GM18502 (cell line): ENCODE results near the gene PCDH15.
"Not testable (repeated sequence)": the region's sequence is repeated elsewhere in the genome, so short reads cannot be mapped to it uniquely, and the experiment has no call there.

ENCODE experiments used
- ATAC-seq: cut with Tn5 transposase; IDR thresholded peaks from one replicate; pipeline ENCODE4 v1.9.1; 2021; ENCODE audit warnings: mild to moderate bottlenecking; ENCODE audit not compliant: unreplicated experiment, poor library complexity

Gene PCDH15

DNA sequence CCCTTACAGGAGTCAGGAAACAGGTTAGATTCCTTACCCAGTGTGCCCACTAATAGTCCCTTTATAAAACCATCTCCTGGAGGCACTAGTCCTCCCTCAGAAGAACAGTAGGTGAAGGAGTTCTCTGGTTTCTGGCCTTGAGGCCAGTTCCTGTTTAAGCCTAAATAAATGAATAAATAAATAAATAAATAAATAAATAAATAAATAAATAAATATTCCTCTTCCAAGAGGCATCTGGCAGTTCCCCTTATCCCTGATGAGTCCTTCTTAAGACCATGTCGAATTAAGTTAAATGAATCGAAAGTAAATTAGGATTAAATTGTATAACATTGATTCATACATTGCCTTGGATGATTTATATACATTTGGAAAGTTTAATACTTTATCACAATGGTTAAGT lies 223.3 kb downstream of the PCDH15 start:
- no peak for ATAC-seq

DNA sequence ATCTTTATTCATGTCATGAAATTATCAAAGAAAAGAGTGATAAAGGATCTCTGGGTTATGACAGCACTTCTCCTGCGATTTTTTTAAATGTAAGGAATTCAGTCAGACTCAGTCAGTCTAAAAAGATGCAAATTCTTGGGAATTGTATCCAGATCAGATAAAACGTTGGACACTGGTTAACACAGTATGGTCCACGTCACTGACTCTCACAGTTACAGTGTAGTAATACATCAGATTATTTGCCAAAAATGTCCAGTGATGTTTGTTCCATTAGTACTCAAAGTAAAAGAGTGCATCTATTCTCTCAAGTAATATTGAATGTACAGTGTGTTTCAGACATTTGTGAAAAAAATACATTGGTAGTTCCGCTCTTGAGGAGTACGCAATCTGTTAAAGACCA lies 224.5 kb downstream of the PCDH15 start:
- ATAC-seq = no peak

DNA sequence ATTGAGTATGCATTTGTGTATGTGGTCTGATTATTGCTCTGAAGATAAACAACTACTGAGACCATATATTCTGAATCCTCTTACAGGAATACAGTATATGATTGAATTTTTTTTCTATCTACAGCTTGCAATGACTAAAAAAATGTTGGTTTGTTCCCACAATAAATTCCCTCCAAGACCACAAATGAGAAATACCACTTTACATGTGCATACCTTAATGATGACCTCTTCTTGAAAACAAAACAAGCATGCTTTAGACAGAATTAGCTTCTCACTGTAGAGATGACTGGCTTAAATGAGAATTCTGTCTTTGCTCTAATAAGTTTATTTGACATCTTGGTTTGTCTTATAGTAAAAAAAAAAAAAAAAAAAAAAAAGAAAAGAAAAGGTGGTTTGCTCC lies 241.5 kb downstream of the PCDH15 start:
- ATAC-seq = no peak

DNA sequence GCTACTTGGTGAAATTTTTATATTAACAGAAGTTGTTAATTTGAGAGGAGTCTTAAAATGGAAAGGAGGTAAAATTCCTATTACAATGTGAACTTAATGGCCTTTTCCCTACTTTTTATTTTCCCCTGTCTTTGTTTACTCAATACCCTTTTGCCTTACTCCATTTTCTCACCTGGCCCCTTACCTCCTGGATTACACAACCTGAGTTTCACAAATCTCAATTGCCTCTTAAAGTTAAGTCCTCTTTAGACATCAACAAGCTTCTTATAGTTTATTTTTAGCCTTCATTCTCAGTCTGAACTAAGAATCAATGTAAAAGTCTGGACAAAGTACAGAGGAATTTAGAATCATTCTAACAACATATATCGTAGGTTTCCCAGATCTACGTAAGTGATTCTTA lies 247.0 kb downstream of the PCDH15 start:
- ATAC-seq = no peak

DNA sequence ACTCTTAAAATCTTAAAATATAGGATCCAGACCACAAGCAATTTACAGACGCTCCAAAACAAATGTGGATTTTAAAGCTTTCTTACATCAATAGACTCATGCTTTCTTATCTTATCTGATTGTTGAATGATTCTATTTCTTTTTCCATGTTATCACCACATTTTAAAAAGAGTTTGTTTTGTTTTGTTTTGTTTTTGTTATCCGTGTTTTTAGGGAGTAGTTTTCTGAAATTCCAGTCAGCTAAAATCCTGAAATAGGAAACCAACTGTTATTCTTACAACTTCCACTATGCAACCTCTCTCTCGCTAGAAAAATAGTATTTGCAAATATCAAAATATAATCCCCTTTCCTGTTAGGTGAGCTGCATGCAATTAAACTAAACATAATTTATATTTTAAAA lies 251.0 kb downstream of the PCDH15 start:
- ATAC-seq = no peak

DNA sequence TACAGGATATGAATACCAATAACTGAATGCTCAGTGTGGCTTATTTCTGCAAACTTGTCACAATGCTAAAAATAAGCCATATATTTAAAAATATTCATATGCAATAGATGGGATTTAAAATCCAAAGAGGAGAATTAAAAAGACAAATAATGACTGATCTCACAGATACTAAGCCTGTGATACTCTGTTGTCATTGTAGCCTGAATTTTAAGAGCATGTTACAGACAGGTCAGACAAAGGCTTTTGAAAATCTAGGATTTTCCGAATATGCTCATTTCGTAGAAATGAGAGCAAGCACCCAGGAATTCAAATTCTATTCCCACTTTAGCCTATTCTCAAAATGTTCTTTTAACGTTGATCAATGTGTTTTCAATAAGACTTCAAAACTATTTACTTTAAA lies 269.7 kb downstream of the PCDH15 start:
- ATAC-seq = no peak

DNA sequence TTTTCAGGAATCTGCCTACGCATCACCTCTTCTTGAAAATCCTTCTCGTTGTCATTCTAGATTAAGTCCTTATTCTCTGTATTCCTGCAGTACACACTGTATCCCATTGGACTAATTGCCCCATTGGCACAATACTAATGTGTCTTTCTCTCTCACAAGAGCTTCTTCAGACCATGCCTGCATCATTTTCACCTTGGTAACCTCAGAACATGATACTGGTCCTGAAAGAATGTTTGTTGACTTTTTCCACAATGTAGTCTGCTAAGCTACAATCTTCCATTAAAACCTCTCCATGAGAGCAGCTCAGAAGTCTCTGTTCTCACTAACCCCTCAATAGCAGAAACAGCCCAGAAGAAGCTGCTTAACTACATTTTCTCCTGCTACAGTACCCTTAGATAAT lies 270.7 kb downstream of the PCDH15 start:
- no peak for ATAC-seq

DNA sequence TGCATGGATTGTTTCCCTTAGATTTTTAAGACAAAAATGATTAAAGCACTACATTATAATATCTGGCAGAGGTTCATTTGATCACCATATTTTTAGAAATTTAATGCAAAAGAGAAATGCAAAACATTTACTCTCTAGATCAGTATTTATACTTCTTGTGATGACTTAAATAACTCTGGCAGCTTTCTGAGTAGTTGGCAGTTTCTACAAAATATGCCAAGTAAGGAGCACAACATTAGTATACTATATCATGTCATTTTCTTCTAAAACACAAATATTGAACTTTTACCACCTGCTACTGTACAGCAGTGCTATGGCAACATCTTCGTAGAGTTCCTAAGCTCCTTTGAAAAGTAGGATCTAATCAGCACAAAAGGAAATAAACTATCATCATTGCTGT lies 275.2 kb downstream of the PCDH15 start:
- no peak for ATAC-seq

DNA sequence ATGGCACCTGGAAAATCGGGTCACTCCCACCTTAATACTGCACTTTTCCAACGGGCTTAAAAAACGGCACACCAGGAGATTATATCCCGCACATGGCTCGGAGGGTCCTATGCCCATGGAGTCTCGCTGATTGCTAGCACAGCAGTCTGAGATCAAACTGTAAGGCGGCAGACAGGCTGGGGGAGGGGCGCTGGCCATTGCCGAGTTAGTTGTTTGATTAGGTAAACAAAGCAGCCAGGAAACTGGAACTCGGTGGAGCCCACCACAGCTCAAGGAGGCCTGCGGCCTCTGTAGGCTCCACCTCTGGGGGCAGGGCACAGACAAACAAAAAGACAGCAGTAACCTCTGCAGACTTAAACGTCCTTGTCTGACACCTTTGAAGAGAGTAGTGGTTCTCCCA lies 285.8 kb downstream of the PCDH15 start:
- not testable (repeated sequence) for ATAC-seq

DNA sequence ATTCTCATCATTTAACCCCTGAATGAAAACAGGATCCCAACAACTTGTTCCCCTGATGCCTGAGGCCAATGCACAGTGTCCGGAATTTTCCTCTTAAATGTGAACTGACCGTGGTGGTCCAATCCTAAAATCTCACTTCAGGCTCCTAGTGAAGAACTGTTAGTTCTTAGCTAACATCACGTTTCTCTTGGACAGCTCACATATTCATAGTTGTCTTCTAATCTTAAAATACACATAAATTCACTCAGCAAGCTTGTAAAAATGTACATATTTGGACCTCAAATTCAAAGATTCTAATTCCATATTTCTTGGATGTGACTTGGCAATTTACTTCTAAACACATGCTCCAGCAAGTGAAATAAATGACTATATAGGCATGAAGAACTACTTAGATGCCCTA lies 297.2 kb downstream of the PCDH15 start:
- no peak for ATAC-seq

DNA sequence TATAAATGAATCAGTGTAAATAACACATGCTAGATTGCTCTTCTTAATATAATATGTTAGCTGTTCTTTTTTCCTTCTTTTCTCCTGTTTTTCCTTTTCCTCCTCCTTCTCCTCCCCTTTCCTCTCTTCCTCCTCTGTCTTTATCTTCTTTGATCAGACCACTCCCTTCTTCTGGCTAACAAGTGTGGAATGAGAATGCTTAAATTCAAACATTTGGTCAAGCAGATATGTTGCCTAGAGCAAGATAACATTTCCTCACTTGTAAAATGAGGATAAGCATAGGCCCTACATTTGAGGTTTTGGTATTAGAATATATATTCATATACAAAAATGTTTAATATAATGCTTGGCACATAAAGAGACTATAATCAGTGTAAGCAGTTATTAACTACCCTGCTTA lies 299.1 kb downstream of the PCDH15 start:
- no peak for ATAC-seq

DNA sequence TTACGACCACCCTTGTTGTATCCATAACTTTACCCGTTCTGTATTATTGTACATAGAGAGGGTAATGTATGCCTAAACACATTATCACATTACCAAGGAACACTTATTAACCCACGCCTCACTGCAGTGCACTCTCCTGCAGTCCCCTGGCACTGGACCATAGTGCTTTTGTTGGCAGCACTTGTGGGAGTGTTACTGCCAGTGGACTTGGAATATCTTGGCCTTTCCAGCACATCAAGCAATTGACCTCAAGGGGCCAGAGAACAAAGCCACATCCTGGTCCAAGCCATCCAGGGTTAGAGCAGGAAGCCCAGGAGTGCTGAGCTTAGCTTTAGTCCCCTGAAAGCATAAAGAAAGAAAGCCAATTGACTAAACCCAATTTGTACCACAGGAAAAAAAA lies 304.2 kb downstream of the PCDH15 start:
- ATAC-seq = no peak

DNA sequence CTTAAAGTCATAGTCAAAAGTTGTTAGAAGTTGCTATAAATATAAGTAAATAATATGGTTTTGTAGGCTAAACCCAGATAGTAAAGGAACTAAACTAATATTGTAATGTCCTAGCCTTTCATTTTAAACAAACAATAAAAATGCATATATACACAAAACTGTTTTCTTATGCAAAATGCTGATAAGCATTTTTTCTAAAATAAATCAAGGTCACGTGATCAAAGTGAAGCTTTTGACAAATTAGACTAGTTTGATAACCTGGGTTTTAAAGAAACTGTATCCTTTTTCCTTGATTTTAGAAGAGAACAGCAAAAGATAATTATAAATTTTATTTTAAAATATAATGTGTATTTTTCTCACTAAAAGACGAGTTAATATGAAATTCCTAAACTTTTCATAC lies 313.3 kb downstream of the PCDH15 start:
- no peak for ATAC-seq

DNA sequence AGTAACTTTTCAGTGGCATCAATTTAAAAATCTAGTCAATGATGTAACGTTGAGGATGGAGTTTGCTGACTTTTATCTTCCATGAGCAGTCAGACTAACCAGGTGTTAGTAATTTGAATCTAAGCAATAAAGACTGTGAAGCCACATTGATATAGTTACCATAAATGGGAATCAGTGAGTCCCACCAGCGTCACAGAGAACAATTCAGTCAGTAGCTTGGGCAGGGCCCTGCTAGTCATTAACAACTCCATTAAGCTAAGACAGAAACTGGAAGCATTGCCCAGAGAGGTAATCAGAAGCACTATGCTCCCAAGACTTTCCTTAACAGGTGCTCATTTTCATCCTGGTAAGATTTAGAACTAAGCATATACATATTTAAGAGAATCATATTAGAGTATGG lies 315.1 kb downstream of the PCDH15 start:
- no peak for ATAC-seq

DNA sequence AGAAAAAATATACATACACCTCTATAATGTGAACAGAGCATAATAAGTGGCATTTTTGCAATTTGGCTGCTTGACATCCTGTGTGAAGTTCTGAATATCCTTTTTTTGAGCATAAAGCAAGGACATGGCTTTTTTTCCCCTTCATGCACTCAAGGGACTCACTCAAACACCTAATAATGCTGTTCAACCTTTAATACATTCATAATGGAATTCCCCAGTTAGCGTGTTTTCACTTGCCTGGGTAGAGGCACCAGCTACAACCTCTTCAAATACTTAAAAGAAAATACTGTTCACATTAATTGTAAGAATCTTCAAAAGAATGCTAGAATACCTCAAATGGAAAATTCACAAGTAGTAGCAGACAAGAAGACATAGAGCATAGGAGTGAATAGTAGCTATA lies 316.8 kb downstream of the PCDH15 start:
- no peak for ATAC-seq

DNA sequence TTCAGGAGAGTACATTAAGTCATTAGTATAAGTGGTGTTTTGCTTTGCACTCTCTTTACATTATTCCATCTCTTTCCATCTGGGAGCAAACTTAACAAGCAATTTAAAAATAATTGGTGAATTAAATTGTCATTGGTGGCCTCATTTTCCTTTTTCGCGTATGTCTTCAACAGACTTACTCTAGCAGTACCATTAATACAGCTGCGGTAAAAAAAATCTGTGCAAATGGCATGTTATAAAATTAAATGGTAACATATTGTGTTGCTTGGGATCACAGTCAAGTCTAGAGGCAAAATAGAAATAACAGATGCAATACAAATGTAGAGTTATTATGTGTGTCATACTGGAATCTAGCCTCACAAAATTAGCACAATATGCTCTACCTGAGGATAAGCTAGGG lies 322.4 kb downstream of the PCDH15 start:
- ATAC-seq = no peak

DNA sequence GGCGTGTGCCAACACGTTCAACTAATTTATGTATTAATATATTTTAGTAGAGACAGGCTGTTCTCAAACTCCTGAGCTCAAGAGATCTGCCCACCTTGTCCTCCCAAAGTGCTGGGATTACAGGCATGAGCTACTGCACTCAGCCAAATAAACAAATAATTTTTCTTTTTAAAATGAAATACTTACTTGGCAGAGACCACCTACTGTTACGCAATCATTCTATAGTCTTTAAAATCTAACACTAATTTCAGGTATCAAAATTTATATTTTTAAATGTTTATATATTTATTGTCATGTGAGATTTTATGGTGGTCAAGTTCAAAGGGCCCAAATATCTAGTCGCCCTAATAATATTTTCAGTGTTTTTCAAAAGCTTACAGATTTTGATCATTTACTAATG lies 323.3 kb downstream of the PCDH15 start:
- no peak for ATAC-seq

DNA sequence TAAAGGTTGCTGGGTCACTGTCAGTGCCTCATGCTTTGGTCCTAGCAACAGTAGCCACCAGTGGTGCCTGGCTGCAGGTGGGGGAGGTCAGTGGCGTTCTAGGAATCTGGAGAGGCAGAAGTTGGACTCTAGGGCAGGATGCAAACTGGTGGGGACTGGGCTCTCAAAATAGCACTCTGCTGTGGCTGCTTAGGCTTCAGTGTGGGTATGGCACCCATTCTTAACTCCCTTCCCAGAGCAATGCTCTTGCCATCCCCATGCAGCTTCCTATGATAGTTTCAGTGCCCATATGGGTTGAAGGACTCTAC lies 330.8 kb downstream of the PCDH15 start:
- peak; percentile 16 for ATAC-seq

DNA sequence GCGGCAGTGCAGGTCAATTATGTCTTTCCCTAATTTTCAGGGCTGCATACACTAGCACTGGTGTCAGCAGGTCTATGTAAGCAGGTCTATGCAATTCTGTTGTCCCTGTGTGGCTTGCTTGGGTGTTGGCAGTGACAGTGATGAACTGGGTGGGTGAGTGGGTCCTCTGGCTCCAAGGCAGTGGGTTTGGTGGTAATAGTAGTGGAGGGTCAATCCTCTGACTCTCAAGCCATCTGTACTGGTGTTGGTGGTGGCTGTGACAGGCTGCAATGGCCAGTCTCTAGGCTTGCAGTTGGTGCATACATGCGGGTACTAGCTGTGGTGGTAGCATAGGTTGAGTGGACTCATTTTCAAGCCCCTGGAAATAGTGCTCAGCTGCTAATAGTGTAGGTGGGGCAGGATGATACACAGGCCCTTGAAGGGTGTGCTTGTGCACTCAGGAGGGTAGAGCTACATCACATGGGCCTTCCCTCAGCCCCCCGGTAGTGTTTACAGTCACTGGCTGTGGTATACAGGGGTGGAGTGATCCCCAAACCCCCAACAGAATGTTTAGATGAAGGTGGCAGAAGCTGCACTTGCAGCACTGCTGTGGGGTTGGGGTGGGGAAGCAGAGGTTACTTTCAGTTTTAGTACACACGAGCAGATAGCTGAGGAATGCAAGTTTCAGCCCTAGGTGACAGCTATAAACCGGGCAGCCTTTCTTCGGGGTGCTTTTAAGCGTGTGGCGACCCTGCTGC lies 331.3 kb downstream of the PCDH15 start:
- peak; percentile 52 for ATAC-seq

DNA sequence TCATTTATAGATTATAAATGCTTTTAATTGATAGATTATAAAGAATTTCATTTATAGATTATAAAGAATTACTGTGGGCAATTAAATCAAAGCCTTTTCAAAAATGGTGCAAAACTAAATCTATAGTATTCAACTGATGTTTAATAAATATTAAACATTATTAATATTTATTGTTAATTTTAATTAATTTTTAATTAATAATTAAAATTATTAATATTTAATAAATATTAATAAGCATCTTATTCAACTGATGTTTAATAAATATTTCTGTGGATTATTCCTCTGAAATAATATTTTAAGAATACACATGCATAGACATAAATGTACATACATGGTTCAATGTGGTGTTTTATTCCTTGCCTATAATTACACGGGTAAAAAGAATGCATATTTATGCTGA lies 346.8 kb downstream of the PCDH15 start:
- no peak for ATAC-seq

DNA sequence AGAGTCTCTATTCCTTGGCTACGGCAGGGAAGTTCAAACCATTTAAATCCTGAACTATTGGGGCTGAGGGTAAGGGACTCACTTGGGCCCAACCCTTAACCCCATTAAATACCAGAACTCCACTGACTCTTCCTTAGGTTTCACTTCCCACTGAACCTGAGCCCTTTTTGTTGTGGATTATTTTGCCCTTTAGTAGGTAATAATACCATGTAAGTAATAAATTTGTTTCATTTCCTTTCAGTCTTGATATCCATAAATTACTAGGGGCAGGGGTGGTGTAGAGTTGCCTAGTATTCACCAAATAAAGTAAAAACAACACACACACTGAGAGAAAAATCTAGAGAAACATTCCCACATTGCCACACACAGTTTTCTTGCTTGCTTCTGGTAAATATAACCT lies 352.0 kb downstream of the PCDH15 start:
- ATAC-seq = no peak

DNA sequence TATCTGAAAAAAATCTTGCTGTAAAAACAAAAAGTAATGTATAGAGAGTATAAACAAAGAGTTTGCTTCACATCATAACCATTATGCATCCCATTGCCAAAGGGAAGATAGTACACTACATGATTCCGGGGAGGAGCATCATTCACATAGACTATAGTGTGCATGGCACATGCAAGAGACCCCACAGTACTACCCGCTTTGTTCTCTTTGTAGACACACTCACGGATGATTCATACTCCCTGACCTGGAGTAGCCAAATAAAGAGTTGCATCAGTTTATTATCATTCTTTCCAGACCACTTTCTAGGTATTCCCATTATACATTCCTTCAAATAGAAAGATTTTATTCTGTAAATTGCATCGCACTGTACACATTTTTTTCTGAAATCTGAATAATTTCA lies 356.9 kb downstream of the PCDH15 start:
- ATAC-seq = no peak

DNA sequence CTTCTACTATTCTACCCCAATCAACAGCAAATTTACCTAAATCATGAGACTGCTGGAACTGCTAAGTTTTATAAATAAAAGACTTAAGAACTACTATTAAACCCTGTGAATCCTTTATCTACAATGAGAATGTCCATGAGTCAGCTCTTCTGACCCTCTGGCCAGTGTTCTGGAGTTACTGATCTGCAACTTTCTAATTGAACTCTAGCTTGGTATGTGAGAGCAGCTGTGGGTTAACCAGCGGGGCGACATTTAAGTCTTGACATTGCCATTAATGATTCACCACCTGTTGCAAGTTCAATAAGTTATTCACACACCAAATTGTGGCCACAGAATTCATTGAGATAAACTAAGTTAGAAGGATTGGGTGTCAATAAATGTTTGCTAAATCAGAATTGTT lies 359.8 kb downstream of the PCDH15 start:
- ATAC-seq = no peak
